Measurements from ENCODE around the gene TST. TPM values are rescaled to one million over a fixed set of nuclear protein-coding genes. Genes with fewer than 3 reads are reported as not detected.

Gene TST
- total RNA-seq, 1 donor from 2014 or later = 7.2 TPM

DNA sequence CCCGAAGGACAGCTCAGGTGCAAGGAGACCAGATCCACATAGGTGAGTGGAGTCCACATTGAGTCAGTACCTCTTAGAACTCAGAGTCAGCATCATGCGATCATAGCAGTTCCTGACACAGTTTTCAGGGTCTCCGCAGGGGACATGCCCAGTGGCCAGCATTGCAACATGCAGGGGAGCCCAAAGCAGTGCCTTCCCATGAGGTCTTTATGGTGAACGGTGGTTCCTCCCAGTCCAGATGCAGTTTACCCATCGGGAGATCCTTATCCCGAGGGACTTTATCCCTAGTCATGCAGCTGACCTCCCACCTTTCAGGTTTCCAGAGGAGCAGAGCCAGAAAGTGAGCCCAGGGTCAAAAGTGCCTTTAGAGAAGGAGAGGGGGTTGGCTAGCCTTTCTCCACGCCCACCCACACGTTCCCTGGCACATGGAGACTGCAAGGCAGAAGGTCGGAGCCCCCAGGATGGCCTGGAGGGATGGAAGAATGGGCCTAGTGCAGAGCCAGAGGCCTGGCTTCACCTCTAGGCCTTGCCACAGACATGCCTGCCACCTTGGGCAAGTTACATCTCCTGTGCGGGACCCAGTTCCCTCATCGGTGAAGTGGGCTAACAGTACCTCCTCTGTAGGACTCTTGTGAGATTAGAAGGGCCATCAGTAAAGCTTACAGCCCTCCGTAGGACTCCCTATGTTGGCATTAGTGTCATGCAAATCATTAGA lies 38.7 kb upstream of the TST start:
- H3K4me3 Mint-ChIP-seq = no peak overlapping the region
- ChIA-PET CTCF (no interaction called here), POLR2A (no interaction called here)
- TF ChIP-seq, protein P1, sequence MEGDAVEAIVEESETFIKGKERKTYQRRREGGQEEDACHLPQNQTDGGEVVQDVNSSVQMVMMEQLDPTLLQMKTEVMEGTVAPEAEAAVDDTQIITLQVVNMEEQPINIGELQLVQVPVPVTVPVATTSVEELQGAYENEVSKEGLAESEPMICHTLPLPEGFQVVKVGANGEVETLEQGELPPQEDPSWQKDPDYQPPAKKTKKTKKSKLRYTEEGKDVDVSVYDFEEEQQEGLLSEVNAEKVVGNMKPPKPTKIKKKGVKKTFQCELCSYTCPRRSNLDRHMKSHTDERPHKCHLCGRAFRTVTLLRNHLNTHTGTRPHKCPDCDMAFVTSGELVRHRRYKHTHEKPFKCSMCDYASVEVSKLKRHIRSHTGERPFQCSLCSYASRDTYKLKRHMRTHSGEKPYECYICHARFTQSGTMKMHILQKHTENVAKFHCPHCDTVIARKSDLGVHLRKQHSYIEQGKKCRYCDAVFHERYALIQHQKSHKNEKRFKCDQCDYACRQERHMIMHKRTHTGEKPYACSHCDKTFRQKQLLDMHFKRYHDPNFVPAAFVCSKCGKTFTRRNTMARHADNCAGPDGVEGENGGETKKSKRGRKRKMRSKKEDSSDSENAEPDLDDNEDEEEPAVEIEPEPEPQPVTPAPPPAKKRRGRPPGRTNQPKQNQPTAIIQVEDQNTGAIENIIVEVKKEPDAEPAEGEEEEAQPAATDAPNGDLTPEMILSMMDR (IDR thresholded peaks at IDR 0.05) = no peak
- intact Hi-C loops (cut with micrococcal nuclease) = no loop called here
- DNase-seq = no peak
- H3K27me3 Mint-ChIP-seq = no peaks in the 10 kb centered on the region
- H3K27ac Mint-ChIP-seq = no peak overlapping the region
- H3K4me1 Mint-ChIP-seq = peaks cover 8% of the 10 kb centered on the region
- H3K9me3 Mint-ChIP-seq = no peaks in the 10 kb centered on the region
- ATAC-seq (ENCODE audit: low read depth) = no peak
- peaks cover 54% of the 10 kb centered on the region for H3K36me3 Mint-ChIP-seq (ENCODE audit: low read depth)

DNA sequence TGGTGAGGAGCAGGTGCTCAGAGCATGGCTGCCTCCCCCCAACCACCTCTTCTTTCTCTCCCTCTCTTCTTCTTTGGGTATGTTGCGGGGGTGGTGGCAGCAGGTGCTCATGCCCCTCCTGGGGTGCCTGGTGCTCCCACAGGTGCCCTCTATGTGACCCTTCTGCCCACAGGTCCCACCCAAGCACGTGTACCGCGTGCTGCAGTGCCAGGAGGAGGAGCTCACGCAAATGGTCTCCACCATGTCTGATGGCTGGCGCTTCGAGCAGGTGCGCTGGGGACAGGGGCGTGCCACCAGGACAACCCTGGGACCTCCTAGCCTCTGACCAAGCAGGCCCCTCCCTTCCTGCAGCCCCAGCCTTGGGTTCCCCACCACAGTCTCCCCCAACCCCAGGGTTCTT lies 38.0 kb upstream of the TST start:
- Mint-ChIP-seq H3K9me3 (no peaks in the 10 kb centered on the region), H3K27me3 (no peaks in the 10 kb centered on the region), H3K4me3 (no peak overlapping the region), H3K36me3 (ENCODE audit: low read depth) (peaks cover 54% of the 10 kb centered on the region), H3K4me1 (peaks cover 13% of the 10 kb centered on the region), H3K27ac (no peak overlapping the region)
- ChIA-PET POLR2A (no interaction called here), CTCF (no interaction called here)
- intact Hi-C loops (cut with micrococcal nuclease) = no loop called here
- TF ChIP-seq, protein P1 (IDR thresholded peaks at IDR 0.05) = no peak
- no peak for DNase-seq
- ATAC-seq (ENCODE audit: low read depth) = no peak

DNA sequence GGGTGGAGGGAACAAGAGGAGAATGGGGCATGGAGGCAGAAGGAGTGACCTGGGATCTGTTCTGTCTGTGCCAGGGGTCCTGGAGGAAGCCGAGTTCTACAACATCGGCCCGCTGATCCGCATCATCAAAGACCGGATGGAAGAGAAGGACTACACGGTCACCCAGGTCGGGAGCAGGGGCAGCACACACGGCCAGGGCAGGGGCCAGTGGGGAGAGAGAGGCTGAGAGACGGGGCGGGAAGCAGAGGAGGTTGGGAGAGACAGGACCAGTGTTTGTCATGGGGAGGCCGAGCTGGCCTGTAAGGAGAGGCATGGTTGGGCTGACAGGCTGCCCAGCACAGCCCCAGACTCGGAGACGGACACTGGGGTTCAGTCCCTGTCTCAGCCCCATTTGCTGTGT lies 37.0 kb upstream of the TST start:
- ChIA-PET POLR2A (no interaction called here), CTCF (no interaction called here)
- Mint-ChIP-seq H3K36me3 (ENCODE audit: low read depth) (peaks cover 51% of the 10 kb centered on the region), H3K27ac (no peak overlapping the region), H3K4me3 (no peak overlapping the region), H3K4me1 (peaks cover 17% of the 10 kb centered on the region), H3K9me3 (no peaks in the 10 kb centered on the region), H3K27me3 (no peaks in the 10 kb centered on the region)
- ATAC-seq (ENCODE audit: low read depth) = no peak
- DNase-seq = no peak
- TF ChIP-seq, protein P1 (IDR thresholded peaks at IDR 0.05) = no peak
- intact Hi-C loops (cut with micrococcal nuclease) = no loop called here

DNA sequence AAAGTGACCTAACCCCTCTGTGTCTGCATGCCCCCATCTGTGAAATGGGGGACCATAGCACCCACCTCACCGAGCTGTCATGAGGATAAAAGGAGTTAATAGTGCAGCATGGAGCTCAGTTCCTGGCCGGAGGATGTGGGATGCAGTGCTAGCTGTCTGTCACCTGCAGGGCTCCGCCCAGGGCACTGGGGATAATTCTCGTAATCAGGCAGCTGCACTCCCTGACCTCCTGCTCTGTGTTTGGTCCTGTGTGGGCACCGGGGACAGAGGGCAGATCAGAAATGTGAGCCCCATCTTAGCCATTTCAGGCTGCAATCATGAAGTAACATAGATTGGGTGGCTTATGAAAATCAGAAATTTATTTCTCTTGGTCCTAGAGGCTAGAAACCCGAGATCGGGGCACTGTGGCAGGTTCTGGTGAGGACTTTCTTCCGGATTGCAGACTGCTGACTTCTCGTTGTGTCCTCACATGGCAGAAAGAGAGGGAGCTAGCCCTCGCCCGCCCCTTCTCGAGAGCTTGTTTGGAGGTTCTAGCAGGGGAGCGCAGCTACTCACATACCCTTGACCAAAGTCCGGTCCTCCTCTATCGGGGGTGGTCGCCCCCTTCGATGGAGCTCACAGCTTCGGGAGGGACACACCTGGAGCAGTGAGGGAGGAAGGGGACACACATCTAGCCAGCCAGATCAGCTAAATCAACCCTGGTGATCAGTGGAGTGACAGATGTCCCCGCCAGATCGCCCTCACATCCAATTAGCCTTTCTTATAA lies 35.5 kb upstream of the TST start:
- Mint-ChIP-seq H3K27ac (no peak overlapping the region), H3K27me3 (no peaks in the 10 kb centered on the region), H3K4me1 (peaks cover 18% of the 10 kb centered on the region), H3K4me3 (no peak overlapping the region), H3K36me3 (ENCODE audit: low read depth) (peaks cover 42% of the 10 kb centered on the region), H3K9me3 (no peaks in the 10 kb centered on the region)
- ATAC-seq (ENCODE audit: low read depth) = no peak
- intact Hi-C loops (cut with micrococcal nuclease) = no loop called here
- no peak for DNase-seq
- CTCF ChIA-PET = interaction anchor here (0.7 to 1.1 kb wide), 2 partner anchors 9 to 145 kb away, joined by 3 read pairs; no protein-coding TSS in a partner anchor
- TF ChIP-seq, protein P1 (IDR thresholded peaks at IDR 0.05) = no peak
- POLR2A ChIA-PET = no interaction called here

DNA sequence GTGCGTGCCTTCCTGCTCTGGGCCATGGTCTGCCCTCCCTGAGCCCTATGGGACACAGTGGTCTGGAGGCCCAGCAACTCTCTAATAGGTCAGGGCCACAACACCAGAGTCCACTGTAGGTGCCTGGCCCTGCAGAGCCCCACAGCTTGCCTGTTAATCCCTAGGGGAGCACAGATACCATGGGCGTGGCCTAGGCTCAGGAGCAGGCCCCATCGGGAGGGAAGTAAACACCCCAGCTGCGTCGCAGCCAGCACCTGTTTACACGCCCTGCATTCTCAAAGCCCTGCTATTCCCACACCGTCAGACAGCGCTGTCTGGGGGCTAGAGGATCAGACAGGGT lies 34.8 kb upstream of the TST start:
- Mint-ChIP-seq H3K27ac (no peak overlapping the region), H3K4me1 (peaks cover 18% of the 10 kb centered on the region), H3K36me3 (ENCODE audit: low read depth) (peaks cover 35% of the 10 kb centered on the region), H3K27me3 (no peaks in the 10 kb centered on the region), H3K4me3 (no peak overlapping the region), H3K9me3 (no peaks in the 10 kb centered on the region)
- TF ChIP-seq, protein P1 (IDR thresholded peaks at IDR 0.05) = no peak
- DNase-seq = no peak
- no peak for ATAC-seq (ENCODE audit: low read depth)
- CTCF ChIA-PET = interaction anchor here (0.7 to 1.1 kb wide), 3 partner anchors 9 to 272 kb away, joined by 3 read pairs; no protein-coding TSS in a partner anchor
- intact Hi-C loops (cut with micrococcal nuclease) = no loop called here
- POLR2A ChIA-PET = no interaction called here
